HG03565 (cell line): ENCODE results near the gene GGTLC2.
"Not testable (repeated sequence)": the region's sequence is repeated elsewhere in the genome, so short reads cannot be mapped to it uniquely, and the experiment has no call there.

Experiments
- ATAC-seq: cut with Tn5 transposase; IDR thresholded peaks from one replicate; pipeline ENCODE4 v1.9.1; 2021; ENCODE audit warnings: mild to moderate bottlenecking, moderate library complexity; ENCODE audit not compliant: unreplicated experiment

GGTLC2 gene

DNA sequence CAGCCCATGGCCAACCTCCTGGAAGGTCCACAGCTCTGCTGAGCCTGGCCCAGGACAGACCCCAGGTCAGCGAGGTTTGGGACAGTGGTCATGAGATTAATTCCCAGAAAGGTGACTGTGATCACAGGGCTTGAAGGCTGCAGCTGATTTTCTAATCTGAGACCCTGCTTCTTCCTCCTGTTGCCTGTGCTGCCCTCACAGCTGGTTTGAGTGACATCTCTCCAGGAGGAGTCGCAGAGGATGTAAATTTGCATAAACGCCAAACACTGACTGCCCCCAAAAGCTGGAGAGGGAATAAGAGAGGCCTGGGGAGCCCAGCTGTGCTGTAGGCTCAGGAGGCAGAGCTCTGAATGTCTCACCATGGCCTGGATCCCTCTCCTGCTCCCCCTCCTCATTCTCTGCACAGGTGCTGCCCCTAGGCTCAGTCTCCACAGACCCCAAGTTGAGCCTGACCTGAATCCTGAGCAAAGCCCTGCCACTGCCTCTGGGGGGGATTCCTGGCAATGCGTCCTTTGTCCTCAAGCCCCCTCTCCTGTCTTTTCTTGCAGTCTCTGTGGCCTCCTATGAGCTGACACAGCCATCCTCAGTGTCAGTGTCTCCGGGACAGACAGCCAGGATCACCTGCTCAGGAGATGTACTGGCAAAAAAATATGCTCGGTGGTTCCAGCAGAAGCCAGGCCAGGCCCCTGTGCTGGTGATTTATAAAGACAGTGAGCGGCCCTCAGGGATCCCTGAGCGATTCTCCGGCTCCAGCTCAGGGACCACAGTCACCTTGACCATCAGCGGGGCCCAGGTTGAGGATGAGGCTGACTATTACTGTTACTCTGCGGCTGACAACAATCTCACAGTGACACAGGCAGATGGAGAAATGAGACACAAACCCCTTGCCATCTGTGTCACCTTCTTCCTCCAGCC, 23.8 kb downstream of the GGTLC2 start:
- ATAC-seq: no peak

DNA sequence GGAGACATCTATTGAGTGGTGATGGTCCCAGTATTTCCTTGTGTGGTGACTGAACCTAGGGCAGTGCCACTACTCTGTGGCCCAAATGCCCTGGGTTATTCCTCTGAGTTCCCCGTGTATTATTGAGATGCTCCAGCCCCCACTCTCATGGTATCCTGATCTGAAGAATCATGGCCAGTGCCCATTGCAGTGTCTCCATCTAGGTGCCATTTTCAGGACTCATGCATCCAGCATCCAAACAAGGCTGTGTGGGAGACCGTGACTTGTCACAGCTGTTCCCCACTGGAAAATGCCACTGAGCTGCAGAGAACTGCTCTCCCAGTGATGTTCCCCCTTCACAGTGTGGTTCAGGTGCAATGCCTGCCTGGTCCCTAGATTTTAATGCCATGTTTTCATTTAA, 24.7 kb downstream of the GGTLC2 start:
- ATAC-seq: no peak

DNA sequence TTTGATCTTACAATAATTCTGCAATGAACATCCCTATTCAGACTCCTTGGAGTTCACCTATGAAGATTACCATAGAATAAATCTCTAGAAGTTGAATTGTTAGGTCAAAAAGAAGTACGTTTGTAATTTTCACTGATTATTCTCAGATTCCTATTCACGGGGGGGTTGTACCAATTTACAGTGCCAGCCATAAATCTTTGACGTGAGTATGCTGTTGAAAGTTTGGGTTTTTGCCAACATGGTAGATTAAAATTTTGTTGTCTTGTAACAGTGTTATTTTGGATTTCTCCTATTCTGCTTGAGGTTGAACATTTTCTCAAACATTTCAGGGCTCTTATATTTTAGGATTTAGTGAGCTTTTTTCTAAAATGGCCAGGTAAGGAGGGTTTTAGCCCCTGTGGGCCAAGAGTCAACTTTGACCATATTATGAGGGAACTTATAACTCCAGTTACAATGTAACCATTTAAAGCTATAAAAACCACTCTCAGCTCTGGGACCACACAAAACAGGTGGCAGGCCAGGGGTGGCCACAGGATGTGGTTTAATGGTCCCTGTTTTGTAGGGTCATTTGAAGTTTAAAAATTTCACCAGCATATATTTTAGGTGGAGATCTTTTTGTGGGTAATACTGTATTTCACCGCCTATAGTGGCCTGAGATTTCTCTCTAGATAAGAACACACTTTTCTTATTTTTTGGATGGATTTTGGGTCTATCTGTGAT, 25.8 kb downstream of the GGTLC2 start:
- ATAC-seq: no peak

DNA sequence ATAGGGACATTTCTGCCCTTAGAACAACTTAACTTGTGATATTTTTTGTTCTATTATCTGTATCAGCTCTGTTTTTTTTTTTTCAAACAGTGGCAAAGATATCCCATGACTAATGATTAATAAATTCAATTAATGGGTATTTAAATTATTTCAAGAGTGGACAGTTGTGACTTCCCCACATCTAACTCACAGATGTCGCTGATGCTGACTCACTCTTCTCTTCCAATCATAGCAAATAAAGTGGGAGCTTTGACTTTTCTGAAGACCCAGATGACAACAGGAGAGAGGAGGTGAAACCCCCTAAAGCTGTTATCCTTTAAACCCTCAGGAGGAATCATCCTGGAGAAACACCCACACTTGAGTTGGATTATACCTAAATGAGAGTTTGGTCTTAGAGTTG, 27.1 kb downstream of the GGTLC2 start:
- no peak for ATAC-seq

DNA sequence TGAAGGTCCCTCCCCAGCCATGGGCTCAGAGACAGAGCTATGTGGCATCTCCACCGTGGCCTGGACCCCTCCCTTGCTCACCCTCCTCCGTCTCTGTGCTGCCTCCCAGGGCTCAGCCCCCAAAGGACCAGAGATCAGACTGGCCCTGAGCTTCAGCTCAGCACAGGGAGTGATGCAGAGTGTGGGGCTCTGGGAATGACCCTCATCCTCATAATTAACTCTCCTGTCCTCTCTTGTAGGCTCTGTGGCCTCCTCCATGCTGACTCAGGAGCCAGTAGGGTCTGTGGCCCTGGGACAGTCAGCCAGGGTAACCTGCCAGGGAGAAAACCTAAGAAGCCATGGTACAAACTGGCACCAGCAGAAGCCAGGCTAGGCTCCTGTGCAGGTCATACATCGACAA, 28.7 kb downstream of the GGTLC2 start:
- ATAC-seq: no peak

DNA sequence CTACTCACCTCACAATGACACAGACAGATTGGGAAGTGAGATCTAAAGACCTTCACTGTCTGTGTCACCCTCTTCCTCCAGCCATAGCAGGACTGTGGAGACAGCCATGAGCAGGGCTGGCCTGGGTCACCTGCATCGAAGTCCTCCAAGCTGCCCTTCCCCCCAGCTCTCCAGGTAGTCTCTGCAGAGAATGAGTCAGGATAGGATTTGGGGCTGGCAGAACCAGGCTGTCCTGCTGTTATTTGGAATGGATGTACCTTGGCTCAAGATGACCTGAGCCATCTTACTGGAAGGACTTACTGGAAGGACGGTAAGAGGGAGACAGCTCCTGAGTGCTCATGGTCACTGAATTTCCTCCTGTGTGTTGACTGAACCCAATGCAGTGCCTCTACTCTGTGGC, 29.2 kb downstream of the GGTLC2 start:
- ATAC-seq: no peak

DNA sequence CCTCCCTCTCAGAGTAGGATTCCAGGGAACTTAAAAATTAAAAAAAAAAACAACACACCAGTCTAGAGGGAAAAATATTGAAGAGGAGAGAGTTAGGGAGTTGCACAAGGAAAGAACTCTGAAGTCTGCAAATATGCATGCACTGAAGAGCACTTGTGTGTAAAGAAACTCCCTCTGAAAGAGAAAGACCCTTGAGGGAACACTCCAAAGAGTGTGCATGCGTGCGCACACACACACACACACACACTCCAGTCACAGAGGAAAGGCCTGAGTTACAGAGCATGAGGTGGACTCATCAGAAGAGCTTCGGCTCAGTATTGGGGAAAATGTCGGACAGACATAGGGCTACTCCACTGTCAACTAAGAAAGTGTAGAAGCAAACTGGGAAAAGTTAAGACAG, 30.1 kb downstream of the GGTLC2 start:
- no peak for ATAC-seq

DNA sequence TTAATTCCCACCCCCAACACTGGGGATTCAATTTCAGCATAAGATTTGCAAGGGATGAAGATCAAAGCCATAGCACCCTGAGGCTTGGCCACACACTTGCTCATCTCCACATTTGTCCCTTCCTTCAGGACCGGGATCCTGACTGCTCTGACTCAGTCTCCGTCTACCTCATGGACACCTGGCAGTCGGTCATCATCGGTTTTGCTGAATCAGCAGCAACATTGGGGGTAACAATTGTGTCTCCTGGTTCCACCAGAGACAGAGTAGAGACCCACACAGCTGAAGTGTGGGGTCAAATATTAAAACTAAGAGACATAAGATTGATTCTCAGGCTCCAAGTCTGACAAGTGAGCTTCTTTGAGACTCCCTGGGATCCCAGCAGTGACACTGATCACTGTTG, 34.6 kb downstream of the GGTLC2 start:
- ATAC-seq: no peak

DNA sequence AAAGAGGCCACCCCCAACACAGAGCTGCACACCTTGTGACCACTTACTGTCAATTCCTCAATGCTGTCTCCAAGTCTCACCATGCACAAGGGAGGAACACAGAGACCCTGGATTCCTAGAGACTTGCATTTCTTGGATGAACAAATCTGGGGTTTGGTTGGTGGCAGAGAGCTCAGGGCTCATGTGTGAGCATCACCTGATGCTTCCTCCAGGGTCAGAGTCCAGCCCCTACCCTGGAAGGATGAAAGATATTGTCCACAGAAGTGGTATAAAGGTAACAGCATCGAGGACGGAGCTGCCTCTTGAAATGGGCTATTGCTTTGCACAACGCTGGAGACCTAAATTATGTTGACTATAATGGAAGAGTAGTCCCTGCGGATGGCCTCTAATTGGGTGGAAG, 36.0 kb downstream of the GGTLC2 start:
- ATAC-seq: no peak

DNA sequence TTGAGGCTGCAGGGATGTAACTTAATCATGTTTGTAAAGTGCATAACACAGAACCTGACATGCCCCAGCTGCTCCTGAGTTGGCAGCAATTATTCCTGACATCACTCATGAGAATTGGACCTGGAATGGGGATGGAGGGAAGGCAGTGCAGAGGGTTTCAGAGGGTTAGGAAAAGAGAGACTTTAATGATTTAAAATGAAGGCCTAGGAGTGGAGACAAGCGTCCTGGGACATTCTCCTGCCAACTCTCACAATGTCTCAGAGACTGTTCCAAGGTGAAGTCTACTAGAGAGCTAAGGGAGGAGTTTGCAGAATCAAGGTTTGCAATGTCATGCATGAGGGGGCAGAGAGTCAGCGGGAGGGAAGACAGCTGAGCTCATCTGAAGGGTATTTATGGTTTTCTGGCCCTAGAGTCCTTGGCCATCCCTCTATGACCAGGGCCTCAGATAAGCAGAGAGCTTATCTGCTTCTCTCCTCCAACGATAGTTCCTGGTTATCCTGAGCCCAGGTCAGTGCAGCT, 36.9 kb downstream of the GGTLC2 start:
- ATAC-seq: no peak

DNA sequence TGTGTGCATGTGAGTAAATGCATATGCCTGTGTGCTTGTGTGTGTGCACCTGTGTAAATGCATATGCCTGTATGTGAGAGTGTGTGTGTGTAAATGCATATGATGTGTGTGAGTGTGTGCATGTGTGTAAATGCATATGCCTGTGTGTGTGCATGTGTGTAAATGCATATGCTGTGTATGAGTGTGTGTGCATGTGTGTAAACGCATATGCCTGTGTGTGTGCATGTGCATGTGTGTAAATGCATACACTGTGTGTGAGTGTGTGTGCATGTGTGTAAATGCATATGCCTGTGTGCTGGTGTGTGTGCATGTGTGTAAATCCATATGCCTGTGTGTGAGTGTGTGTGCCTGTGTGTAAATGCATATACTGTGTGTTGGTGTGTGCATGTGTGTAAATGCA, 37.8 kb downstream of the GGTLC2 start:
- ATAC-seq: no peak

DNA sequence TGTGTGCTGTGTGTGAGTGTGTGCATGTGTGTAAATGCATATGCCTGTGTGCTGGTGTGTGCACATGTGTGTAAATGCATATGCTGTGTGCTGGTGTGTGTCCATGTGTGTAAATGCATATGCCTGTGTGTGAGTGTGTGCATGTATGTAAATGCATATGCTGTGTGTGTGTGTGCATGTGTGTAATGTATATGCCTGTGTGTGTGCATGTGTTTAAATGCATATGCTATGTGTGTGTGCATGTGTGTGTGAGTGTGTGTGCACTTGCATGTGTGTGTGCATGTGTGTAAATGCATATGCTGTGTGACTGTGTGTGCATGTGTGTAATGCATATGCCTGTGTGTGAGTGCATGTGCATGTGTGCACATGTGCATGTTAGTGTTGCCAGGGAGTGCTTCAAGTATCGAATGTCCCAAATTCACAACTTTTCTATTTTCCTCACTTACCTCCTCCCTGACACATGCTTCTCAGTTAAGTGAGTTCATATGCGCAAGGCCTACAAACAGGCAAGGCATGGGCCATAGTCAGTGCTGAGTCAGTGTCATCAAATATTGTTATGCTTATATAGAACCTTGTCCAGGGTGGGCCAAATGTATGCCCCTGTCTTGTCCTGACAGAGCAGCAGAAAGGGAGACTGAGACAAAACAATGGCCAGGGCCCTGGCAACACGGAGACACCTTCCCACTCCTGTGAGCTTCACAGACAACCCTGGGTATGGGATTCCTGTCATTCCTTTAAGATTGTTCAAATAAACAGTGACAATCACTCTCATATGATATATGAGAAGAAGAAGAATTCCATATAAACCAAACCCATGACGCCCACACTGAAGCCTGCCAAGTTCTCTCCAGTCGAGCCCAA, 38.6 kb downstream of the GGTLC2 start:
- no peak for ATAC-seq

DNA sequence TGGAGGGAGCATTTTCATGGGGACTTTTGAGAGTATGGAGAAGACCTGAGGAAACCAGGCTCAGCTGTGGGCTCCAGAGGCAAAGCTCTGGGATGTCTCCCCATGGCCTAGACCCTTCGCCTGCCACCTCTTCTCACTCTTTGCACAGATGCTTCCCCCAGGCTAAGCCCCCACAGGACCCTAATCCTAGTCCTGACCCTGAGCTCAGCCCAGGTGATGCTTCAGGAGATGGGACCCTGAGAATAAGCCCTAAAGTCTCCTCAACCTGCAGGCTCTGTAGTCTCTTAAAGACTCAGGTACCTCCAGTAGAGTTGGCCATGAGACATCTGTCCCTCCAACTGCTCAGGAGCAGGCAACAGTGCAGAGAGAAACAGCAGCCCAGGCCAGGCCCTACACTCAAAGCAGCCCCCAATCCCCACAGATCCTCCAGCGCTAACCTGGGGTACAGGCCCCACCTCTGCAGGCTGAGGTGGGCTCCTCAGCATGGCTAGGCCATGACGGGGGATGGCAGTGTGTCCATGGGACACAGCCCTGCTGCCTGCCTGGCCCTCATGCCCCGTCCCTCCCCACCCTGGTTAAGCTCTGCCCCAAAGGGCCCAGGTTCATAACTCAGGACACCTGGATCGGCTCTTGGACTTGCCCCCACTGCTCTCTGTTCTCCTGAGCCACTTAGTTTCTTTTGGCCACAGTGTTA, 39.4 kb downstream of the GGTLC2 start:
- no peak for ATAC-seq

DNA sequence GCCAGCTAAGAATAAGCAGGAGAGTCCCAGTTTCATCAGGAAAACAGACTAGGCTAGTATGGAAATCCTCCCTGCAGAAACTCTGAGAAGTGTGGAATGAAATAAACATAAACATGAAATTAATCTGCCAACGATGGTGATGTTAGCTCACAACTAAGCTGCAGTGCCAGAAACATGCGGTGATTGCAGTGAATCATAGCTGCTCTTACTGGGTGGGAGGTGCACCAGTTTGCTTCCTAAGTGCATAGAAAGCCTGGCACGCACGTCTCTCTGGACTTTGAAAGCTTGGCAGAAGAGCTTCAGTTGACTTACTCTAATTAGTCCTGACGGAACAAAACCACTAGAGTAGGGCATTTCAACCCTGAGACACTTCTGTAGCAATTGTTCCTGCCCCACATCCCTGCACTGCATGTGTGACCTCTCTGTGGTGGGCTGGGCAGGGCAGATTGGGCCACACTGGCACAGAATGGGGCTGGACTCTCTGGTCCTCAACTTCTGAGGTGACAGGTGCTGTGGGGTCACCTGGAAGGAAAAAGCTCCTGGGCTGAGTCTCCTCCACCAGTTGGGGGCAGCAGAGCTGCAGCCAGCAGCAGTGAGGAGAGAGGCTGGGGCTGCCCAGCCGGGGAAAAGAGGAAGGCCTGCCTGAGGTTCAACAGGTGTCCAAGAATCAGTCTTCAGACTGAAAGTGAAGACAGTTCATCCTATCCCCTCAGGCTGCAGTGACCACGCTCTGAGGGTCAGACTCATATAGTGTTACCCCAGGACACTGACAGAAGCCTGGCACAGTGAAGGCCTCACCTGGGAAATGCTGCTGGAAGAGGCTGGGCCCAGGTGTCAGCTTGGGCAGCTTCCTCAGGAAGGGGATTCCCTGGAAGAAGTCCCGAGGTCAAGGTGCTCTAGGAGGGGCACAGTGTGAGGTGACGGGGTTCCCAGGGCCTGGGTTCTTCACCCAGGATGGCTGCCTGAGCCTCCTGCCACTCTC, 40.5 kb downstream of the GGTLC2 start:
- no peak for ATAC-seq

DNA sequence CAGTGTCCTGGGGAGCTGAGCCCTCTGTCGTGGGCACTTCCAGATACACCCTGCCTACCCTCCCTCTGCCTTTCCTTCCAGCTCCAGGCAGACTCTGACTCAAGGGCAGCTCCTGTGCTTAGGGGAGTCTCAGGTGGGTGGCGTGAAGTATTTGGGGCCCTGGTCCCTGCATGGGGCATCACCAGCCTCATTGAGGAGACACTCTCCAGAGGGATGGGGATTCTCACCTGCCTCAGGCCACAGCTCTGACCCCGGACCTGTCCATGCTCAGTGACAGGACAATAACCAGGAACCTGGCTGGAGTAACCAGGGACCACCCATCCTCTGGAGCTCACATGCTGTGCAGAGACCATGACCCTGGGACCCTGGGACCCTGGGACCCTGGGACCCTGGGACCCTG, 41.2 kb downstream of the GGTLC2 start:
- no peak for ATAC-seq

DNA sequence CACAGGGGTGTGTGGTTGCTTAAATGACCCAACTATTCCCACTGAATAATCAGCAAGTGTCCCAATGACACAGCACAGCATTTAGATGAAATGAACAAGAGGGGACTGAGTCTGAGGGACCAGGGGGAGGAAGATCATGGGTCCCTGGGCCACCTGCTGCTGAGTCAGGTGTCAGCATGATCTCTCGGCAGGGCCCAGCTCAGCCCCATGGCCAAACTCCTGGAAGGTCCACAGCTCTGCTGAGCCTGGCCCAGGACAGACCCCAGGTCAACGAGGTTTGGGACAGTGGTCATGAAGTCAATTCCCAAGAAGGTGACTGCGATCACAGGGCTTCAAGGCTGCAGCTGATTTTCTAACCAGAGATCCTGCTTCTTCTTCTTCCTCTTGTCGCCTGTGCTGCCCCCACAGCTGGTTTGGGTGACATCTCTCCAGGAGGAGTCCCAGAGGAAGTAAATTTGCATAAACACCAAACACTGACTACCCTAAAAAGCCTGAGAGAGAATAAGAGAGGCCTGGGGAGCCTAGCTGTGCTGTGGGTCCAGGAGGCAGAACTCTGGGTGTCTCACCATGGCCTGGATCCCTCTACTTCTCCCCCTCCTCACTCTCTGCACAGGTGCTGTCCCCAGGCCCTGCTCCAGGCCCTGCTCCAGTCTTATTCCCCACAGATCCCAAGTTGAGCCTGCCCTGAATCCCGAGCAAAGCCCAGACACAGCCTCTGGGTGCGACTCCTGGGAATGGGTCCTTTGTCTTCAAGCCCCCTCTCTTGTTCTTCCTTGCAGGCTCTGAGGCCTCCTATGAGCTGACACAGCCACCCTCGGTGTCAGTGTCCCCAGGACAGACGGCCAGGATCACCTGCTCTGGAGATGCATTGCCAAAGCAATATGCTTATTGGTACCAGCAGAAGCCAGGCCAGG, 42.0 kb downstream of the GGTLC2 start:
- ATAC-seq: not testable (repeated sequence)

DNA sequence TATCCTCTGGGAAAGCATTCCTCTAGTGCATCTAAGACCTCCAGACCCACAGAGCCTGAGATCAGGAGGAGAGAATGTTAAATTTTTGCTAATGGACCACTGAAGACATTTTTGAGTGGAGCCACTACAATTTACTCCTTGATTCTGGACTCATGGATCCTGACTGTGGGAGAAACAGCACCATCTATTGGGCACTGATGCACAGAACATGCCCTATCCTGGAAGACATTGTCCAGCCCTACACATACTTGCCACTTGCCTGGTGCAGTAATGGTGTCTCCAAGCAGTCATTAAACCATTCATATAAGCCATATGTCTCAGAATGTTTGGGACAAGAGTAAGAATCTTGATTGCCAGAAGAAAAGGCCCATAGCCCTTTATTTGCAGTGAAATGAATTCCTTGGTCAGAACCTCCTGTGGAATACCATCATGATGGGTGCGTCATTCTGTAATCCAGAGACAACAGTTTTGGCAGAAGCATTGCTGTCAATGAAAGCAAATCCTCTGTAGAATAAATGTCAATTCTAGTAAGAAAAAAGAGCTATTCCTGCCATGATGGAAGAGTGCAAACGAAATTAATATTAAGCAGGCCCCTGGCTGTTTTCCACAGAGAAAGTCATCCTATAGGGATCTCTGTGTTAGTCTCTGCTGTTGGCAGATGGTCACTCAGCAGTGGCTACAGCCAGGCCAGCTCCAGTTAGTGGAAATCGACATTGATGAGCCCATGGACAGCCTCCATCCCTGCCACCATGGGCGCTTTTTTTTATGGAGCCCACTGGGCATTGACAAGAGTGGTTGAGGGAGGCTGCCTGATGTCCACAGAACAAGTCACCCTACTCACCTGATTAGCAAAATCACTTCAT, 43.5 kb downstream of the GGTLC2 start:
- no peak for ATAC-seq
